Measurements from ENCODE around the gene STUM.

Gene STUM

GRCh38 chr1:226553266-226553923 is 4.8 kb downstream of the STUM start:
- DNase-seq = no peak
- in situ Hi-C loops (cut with HindIII; ENCODE audit: low pct_ligation_motif_present, low pct_unique_long_range_greater_than_20kb, low sequenced_read_pairs) = no loop called here

GRCh38 chr1:226553924-226554282 is 5.3 kb downstream of the STUM start:
- in situ Hi-C loops (cut with HindIII; ENCODE audit: low pct_ligation_motif_present, low pct_unique_long_range_greater_than_20kb, low sequenced_read_pairs) = no loop called here

DNA sequence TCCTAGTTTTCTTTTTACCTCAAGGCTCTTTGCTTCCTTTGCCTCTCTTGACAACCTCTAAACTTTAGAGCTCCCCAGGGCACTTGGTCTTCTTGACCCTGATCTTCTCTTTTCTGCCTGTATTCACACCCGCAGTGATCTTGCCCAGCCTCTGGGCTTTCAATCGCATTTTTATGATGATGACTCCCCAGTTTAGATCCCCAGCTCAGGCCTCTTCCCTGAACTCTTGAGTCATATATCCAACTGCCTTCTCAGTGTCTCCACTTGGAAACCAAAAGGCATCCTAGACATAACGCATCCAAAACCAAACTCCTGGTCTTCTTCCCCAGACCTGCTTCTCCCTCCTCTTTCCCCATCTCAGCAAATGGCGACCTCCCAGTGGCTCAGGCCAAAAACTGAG is 6.5 kb downstream of the STUM start:
- DNase-seq = no peak
- in situ Hi-C loops (cut with HindIII; ENCODE audit: low pct_ligation_motif_present, low pct_unique_long_range_greater_than_20kb, low sequenced_read_pairs) = no loop called here

More at GRCh38 chr1:226553924-226554282, 5.3 kb downstream of the STUM start:
- no peak for DNase-seq

GRCh38 chr1:226557424-226557823 is 8.9 kb downstream of the STUM start:
- in situ Hi-C loops (cut with HindIII; ENCODE audit: low pct_ligation_motif_present, low pct_unique_long_range_greater_than_20kb, low sequenced_read_pairs) = no loop called here
- no peak for DNase-seq

DNA sequence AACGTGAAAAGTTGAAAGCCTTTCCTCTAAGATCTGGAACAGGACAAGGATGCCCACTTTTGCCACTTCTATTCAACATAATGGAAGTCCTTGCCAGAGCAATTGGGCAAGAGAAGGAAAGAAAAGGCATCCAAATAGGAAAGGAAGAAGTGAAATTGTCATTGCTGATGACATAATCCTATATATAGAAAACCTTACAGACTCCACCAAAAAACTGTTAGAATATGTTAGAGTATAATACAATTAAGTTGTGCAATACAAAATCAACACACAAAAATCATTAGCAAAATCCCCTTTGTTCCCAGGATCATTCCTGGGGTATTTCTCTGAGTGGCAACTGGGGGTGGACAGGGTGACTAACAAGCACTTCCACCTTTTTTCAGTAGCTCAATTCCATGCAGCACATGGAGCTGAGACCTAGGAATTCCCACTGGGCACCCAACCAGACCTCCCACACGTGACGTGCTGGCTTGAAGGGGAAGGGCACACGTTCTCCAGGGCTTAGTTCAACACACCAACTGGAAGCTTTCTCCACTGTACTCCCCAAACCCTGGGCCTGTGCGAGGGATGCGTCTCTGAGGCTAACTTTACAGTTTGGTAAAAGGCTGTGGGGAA is 9.6 kb downstream of the STUM start:
- in situ Hi-C loops (cut with HindIII; ENCODE audit: low pct_ligation_motif_present, low pct_unique_long_range_greater_than_20kb, low sequenced_read_pairs) = no loop called here
- no peak for DNase-seq

GRCh38 chr1:226560243-226560642 is 11.7 kb downstream of the STUM start:
- in situ Hi-C loops (cut with HindIII; ENCODE audit: low pct_ligation_motif_present, low pct_unique_long_range_greater_than_20kb, low sequenced_read_pairs) = no loop called here
- DNase-seq = no peak

DNA sequence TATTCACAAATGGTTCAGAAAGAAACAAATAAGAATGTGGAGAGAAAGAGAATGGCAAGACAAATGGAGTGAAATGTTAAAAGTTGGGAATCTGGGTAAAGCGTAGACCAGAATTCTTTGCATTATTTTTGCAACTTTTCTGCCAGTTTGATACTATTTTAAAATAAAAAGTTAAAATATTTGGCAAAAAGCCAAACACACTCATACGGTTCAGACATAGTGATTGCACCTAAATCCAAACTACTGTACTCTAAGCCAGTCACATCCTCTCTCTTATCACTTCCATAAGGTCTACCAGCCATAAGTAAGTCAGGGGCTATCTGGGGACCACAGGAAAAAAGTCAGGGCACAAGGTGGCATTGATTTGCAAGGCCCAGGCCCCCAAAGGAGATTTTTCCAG is 14.4 kb downstream of the STUM start:
- no peak for DNase-seq
- in situ Hi-C loops (cut with HindIII; ENCODE audit: low pct_ligation_motif_present, low pct_unique_long_range_greater_than_20kb, low sequenced_read_pairs) = no loop called here

GRCh38 chr1:226563666-226564065 is 15.1 kb downstream of the STUM start:
- DNase-seq = no peak
- in situ Hi-C loops (cut with HindIII; ENCODE audit: low pct_ligation_motif_present, low pct_unique_long_range_greater_than_20kb, low sequenced_read_pairs) = no loop called here

- DNase-seq = no peak
- in situ Hi-C loops (cut with HindIII; ENCODE audit: low pct_ligation_motif_present, low pct_unique_long_range_greater_than_20kb, low sequenced_read_pairs) = no loop called here
These were observed 16.9 kb downstream of the STUM start for GRCh38 chr1:226565476-226565875.

GRCh38 chr1:226566234-226566633 is 17.7 kb downstream of the STUM start:
- no peak for DNase-seq

DNA sequence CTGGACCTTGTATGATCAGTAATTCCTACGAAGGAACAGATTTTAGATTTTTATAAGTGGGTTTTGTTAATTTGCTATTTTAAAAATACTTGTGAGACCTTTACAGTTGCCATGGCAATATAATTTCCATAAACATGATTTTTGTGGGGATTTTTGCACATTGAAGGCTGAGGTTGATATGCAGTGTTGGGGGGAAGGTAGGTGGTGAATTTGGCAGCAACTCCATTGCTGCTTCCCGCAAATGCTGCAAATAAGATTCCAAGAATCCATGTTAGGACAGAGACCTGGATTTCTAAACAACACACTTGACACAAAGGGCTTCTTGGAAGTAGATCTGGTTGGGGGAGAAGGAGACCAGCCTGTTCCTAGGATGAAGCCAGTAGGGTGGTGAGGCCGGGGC is 18.2 kb downstream of the STUM start:
- DNase-seq = no peak
- in situ Hi-C loops (cut with HindIII; ENCODE audit: low pct_ligation_motif_present, low pct_unique_long_range_greater_than_20kb, low sequenced_read_pairs) = no loop called here

More at GRCh38 chr1:226566234-226566633, 17.7 kb downstream of the STUM start:
- in situ Hi-C loops (cut with HindIII; ENCODE audit: low pct_ligation_motif_present, low pct_unique_long_range_greater_than_20kb, low sequenced_read_pairs) = no loop called here

DNA sequence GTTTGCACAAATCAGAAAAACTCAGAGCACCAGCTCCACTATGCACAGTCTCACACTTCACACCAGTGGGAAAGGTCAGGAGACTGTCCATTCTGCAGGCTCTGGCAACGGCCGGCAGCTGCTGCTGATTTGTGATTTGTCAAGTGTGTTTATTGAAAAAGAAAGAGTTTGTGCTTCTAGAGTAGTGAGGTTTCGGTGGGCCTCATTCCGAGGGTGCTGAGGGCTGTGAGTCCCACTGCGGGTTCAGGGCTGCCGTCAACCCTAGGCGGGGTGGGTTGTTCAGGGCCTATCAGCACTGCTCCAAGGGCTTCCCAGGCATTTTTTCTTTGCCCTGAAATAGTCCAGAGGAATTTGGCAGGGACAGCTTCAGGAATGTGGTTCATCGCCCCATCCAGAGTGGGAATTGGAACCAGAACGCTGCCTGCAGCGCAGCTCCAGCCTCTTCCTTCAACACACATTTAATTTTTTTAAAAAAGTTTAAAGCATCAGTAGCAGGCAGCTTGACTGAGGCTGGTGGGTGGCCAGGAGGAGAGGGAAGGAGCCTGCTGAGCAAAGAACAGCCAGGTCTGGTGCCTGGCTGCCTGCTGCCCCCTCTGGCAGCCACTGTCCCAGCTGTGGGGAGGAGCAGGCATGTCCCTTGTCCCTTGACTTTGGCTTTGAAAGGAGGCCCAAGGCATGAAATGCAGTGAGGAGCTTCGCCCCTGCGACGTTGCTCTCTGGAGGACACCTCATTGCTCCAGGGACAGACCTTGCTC is 19.7 kb downstream of the STUM start:
- no peak for DNase-seq
- in situ Hi-C loops (cut with HindIII; ENCODE audit: low pct_ligation_motif_present, low pct_unique_long_range_greater_than_20kb, low sequenced_read_pairs) = no loop called here

GRCh38 chr1:226568975-226569741 is 20.6 kb downstream of the STUM start:
- no peak for DNase-seq
- in situ Hi-C loops (cut with HindIII; ENCODE audit: low pct_ligation_motif_present, low pct_unique_long_range_greater_than_20kb, low sequenced_read_pairs) = no loop called here

DNA sequence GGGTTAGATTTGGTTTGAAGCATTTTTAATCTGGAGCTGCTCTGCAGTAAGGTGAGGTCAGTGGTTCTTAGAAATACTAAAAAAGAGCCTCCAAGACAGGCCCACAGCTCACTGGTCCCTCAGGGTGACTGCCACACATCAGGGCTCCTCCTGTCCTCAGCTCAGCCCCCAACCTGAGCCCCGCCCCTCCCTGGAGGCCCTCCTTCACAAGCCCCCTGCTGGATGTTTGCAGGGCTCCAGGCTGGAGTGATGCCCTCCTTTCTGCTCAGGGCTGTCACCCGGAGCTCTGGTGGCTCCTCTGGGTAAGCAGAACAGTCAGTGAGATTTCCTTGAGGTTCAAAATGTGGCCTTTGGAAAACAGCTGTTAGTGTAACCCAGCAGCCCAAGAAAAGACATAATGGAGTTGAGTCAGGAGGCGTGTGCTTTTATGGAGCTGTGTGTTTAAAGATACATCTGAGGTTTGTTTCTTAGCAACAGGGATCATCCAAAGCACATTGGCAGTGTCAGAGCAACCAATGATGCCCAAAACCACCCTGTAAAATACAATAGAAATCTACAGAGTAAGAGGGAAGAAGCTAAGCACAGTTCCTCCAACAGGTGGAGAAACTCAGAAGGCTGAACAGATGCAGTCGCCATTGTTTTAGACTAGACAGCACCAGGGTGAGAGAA is 21.4 kb downstream of the STUM start:
- in situ Hi-C loops (cut with HindIII; ENCODE audit: low pct_ligation_motif_present, low pct_unique_long_range_greater_than_20kb, low sequenced_read_pairs) = no loop called here

GRCh38 chr1:226571893-226572292 is 23.3 kb downstream of the STUM start:
- in situ Hi-C loops (cut with HindIII; ENCODE audit: low pct_ligation_motif_present, low pct_unique_long_range_greater_than_20kb, low sequenced_read_pairs) = no loop called here
- no peak for DNase-seq

More for the DNA sequence above, 21.4 kb downstream of the STUM start:
- peak; percentile 22 for DNase-seq

DNA sequence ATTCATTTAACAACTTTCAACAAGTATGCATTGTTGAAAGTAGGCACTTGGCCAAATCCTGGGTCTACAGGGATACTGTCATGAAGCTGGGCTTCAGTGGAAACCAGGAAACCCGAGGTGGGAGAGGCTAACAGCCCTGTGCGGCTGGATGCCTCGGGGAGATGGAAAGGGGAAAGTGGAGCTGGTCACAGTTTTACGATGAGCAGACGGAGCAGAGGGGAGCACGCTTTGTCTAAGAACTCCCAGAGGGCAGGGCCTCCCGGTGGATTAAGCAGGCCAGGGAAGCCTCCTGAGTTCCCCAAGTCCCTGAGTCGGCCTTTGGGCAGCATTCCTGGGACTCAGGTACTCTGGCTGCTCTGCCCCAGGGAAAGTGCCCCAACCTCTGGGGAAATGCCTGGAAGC is 23.8 kb downstream of the STUM start:
- in situ Hi-C loops (cut with HindIII; ENCODE audit: low pct_ligation_motif_present, low pct_unique_long_range_greater_than_20kb, low sequenced_read_pairs) = no loop called here
- no peak for DNase-seq

DNA sequence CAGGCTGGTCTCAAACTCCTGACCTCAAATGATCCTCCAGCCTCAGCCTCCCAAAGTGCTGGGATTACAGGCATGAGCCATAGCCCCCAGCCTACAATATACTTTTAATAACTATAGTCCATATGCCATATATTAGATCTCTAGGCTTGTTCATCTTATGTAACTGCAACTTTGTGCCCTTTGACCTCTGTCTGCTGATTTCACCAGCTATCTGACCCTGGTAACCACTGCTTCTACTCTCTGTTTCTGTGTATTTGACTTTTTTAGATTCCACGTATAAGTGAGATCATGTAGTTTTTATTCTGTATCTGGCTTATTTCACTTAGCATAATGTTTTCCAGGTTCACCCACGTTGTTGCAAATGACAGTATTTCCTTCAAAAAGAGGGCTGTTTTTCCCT is 25.5 kb downstream of the STUM start:
- in situ Hi-C loops (cut with HindIII; ENCODE audit: low pct_ligation_motif_present, low pct_unique_long_range_greater_than_20kb, low sequenced_read_pairs) = no loop called here
- DNase-seq = no peak

GRCh38 chr1:226574591-226575435 is 26.2 kb downstream of the STUM start:
- in situ Hi-C loops (cut with HindIII; ENCODE audit: low pct_ligation_motif_present, low pct_unique_long_range_greater_than_20kb, low sequenced_read_pairs) = no loop called here

More at GRCh38 chr1:226574591-226575435, 26.2 kb downstream of the STUM start:
- DNase-seq = no peak
